ENCODE measurements around the gene RTEL1.
"Not testable (repeated sequence)": the region's sequence is repeated elsewhere in the genome, so short reads cannot be mapped to it uniquely, and the experiment has no call there.

Gene RTEL1

GRCh38 chr20:63701051-63701328, 42.9 kb downstream of the RTEL1 start:
- no peak for DNase-seq

GRCh38 chr20:63701329-63702035, 43.4 kb downstream of the RTEL1 start:
- DNase-seq = no peak

- DNase-seq = no peak
Measured at GRCh38 chr20:63702036-63702665, 44.0 kb downstream of the RTEL1 start.

GRCh38 chr20:63702751-63703470, 44.8 kb downstream of the RTEL1 start:
- DNase-seq = no peak

- no peak for DNase-seq
Measured at GRCh38 chr20:63703471-63703975, 45.4 kb downstream of the RTEL1 start.

GRCh38 chr20:63703976-63704748, 46.0 kb downstream of the RTEL1 start:
- no peak for DNase-seq

GRCh38 chr20:63704749-63705117, 46.6 kb downstream of the RTEL1 start:
- DNase-seq = no peak

GRCh38 chr20:63705232-63706026, 47.3 kb downstream of the RTEL1 start:
- no peak for DNase-seq

GRCh38 chr20:63706027-63706695, 48.0 kb downstream of the RTEL1 start:
- DNase-seq = no peak

GRCh38 chr20:63706852-63707557, 48.9 kb downstream of the RTEL1 start:
- peak; percentile 52 for DNase-seq

- peak; percentile 80 for DNase-seq
Measured at GRCh38 chr20:63707558-63708300, 49.6 kb downstream of the RTEL1 start, which contains the start of the genes ARFRP1 and ZGPAT. Gene ARFRP1, minus strand, starts transcription at chr20:63707976. Its CDS starts 885 bp downstream, at chr20:63707091. Gene ZGPAT, plus strand, starts transcription at chr20:63708039. Its CDS starts 542 bp downstream, at chr20:63708581.

- DNase-seq = no peak
Measured at GRCh38 chr20:63708301-63709148, 50.4 kb downstream of the RTEL1 start.

GRCh38 chr20:63709149-63709527, 51.0 kb downstream of the RTEL1 start:
- DNase-seq = no peak

- no peak for DNase-seq
Measured at GRCh38 chr20:63711085-63711645, 53.1 kb downstream of the RTEL1 start.

- no peak for DNase-seq
Measured at GRCh38 chr20:63712191-63712590, 54.1 kb downstream of the RTEL1 start.

GRCh38 chr20:63714858-63715257, 56.7 kb downstream of the RTEL1 start:
- DNase-seq = no peak

GRCh38 chr20:63718996-63719395, 60.9 kb downstream of the RTEL1 start:
- DNase-seq = no peak

GRCh38 chr20:63722967-63723622, 65.0 kb downstream of the RTEL1 start:
- not testable (repeated sequence) for DNase-seq

Measured in T-helper 9 cell (primary cell).